GM19043 (cell line): ENCODE data around the gene CDC20.
"Not testable (repeated sequence)": the region's sequence is repeated elsewhere in the genome, so short reads cannot be mapped to it uniquely, and the experiment has no call there.

Experiments
- ATAC-seq: cut with Tn5 transposase; IDR thresholded peaks from one replicate; pipeline ENCODE4 v1.9.1; 2021; ENCODE audit warnings: low read depth; ENCODE audit not compliant: unreplicated experiment

The CDC20 gene

GRCh38 chr1:43354471-43354870, 4.3 kb upstream of the CDC20 start:
- ATAC-seq = no peak

- ATAC-seq = no peak
Measured at GRCh38 chr1:43354936-43355335, 3.8 kb upstream of the CDC20 start.

- no peak for ATAC-seq
Measured at GRCh38 chr1:43357251-43357650, 1.5 kb upstream of the CDC20 start.

DNA sequence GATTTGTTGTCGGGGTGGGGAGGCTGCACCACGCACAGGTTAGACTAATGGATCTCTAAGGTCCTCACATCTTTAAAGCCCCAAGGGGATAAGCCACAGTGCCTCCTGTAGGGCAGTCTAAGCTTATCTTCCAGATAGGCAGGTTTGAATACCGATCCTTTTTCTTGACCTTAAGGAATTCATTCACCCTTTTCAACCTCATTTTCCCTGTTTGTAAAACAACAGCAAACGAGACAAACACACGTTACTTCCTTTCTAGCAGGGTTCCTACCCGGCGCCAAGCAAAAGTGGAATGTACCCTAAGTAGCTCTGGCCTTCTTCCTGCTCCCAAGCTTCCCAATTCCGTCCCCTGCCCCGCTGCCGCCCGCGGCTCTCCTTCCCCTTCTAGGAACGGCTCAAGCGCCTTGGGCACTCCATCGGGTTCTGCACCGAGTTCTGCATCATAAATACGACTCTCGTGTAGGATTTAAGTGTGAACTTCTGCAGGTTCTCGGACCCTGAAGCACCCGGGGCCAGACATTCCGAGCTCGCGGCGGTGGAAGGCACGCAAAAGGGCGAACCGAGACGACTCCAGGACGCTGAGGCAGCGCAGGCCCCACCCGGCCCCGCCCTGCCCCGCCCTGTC, 548 bp upstream of the CDC20 start:
- ATAC-seq = peak; percentile 12

GRCh38 chr1:43359696-43360095, 915 bp downstream of the CDC20 start:
- ATAC-seq = no peak

GRCh38 chr1:43360616-43361015, 1.8 kb downstream of the CDC20 start:
- ATAC-seq = no peak

DNA sequence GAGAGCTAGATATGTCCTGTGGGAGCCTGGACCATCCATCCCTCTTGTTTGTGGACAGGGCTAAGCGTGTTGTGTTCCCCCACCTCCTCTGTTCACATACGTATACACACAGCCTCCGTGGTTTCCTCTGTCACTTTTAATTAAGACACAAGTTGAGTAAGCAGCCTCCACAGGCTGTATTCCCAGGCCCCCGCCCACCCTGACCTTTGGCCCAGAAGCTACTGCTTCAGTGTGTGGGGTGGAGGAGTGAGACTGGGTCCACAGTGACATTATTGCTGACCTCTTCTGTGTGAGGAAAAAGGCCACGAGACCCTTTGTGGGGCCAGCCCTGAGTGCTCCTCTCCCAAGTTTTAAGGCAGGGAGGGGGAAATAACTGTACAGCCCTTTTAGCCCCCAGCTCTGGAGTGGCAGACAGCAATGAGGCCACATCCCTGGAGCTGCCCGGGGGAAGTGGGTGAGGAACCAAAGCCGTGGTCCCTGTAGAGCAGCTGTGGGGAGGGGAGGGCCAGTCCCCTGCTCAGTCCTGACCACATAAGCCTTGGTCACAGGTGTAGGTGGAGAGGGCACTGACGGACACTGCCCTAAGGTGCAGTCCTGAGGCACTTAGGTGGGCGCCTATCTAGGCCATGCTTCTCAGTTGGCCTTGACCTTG, 4.6 kb downstream of the CDC20 start:
- no peak for ATAC-seq

- ATAC-seq = no peak
Measured at GRCh38 chr1:43363935-43364525, 5.2 kb downstream of the CDC20 start.

GRCh38 chr1:43365678-43366077, 6.9 kb downstream of the CDC20 start:
- ATAC-seq = no peak

DNA sequence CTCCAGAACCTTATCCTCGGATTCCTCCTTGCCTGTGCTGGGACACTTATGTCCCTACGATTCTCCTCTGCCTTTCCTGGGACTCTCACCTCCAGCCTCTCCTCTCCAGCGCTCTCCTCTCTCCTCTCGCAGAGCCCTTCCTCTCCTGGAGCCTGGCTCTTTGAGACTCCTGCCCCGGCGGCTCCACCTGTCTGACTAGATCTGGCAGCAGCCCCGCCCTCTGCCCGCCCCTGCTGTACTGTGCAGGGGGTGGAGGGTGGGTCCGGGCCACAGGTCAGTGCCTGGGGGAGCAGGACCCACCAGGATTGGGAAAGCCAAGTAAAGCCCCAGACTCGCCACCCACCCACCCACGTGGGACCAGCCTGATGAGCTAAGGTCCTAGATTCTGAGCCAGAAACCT, 7.4 kb downstream of the CDC20 start:
- no peak for ATAC-seq

- no peak for ATAC-seq
Measured at GRCh38 chr1:43366601-43367025, 7.8 kb downstream of the CDC20 start.

DNA sequence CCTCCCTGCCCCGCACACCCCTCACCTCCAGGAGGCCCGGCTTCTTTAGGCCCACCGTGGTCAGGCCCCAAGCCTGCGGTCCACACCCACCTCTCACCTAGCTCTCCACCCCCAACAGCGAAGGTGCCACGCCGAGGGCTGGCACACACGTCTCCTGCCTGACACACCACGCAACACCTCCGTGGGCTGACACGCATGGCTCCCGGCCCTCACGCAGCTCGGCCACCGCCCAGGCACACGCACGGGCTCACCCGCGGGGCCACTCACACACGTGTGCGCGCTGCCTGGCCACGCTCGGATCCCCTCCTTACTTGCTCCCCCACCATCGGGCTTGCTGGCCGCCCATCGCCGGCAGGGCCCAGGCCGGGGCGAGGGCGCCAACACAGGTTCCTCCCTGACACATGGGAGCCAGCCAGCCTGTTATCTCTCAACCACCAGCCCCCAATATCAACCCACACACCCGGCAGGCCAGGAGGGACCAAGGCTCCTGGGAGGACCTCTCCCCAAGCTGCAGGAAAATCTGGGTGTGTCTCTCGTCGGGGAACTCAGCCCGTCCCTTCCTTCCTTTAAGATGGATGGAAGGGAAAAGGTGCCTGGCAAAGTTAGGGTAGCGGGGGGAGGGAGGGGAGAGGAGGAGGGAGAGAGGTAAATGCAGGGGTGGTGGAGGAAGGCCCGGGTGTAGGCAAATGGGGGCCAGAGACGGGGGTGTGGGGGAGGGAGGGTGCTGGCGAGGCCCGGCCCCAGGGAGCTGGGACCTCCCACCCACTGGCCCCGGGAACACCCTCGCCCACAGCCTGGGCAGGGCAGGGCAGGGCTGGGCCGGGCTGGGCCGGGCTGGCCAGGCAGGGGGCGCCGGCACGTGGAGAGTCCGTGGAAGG, 8.5 kb downstream of the CDC20 start:
- ATAC-seq = peak; percentile 35

DNA sequence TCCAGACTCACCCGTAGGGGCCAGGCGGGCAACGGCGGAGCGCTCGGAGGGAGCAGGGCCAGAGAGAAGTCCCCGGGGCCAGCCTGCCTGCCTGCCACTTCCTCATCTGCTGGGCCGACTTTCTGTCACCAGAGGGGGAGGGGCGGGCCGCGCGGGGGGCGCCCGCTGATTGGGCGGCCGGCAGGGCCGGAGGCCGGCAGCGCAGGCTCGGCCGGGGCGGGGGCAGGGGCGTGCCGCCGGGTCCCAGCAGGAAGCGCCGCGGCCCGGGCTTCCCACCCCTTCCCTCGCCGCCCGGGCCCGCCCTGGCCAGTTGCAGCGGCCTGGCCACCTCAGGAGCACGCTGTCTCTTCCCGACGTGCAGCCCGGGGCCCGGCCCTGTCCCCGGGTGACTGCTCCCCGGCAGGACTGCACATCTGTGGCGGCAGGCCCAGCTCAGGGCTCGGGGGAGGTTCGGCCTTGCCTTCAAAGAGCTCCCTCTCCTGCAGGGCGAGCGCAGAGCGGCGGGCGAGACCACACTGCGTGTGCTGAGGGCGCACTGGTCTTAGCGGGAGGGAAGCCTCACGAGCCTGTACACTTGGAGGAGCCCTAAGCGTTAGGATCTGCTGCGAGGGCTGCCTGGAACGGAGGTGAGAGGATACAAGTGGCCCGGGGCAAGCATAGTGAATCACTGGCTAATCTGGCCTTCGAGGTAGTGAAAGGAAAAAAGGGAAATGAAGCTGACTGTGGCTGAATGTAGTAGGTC, 9.3 kb downstream of the CDC20 start, which contains the start of gene ELOVL1:
ELOVL1 (minus strand) TSS at position 108 of the 742 bp plus-strand sequence. CDS start 2,402 bp downstream, outside the sequence.
- peak; percentile 68 for ATAC-seq

DNA sequence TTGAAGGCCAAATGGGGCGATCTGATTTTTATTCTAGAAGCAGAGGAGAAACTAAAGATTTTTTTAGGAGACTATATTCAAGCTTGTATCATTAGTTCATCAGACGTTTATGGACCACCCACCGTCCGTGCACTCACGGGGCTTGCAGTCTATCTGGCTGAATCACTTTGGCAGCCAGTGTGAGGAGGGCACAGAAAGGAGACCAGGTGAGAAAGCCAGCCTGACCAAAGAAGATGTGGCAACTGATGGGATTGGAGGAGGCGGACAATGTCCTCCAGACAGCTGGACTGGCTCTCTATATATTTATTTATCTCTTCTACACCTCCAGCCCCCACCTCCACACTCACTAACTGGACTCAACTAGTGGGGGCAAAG, 9.9 kb downstream of the CDC20 start:
- no peak for ATAC-seq

DNA sequence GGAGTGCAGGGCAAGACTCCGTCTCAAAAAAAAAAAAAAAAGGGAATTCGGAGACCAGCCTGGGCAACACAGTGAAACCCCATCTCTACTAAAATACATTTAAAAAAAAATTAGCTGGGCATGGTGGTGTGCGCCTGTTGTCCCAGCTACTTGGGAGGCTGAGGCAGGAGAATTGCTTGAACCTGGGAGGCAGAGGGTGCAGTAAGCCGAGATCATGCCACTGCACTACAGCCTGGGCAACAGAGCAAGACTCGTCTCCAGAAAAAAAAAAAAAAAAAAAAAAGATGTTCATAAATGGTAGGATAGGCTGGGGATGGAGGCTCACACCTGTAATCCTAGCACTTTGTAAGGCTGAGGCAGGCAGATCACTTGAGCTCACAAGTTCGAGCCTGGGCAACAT, 11.0 kb downstream of the CDC20 start:
- not testable (repeated sequence) for ATAC-seq

DNA sequence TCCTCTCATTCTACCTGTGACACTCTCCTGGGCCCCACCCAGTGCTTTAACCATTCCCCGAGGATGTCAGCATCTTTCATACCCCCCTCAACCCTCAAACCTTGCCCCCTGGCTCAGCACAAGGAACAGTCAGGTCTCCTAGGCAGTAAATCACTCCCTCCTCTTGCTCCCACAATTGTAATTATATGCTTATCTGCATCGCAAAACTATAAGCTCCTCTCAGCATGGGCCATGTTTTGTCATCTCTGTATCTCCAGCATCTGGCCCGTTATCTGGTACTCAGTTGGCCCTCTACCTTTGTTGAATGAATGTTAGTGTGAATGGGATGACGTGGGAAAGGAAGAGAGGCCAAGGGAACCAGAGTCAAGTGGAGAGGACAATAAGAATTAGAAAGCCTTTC, 11.8 kb downstream of the CDC20 start:
- ATAC-seq = no peak

GRCh38 chr1:43372172-43372571, 13.4 kb downstream of the CDC20 start:
- ATAC-seq = no peak

GRCh38 chr1:43373066-43373940, 14.5 kb downstream of the CDC20 start:
- no peak for ATAC-seq

GRCh38 chr1:43376723-43377235, 18.0 kb downstream of the CDC20 start:
- no peak for ATAC-seq
